Lower leg skin (tissue), 3 donors: ENCODE data around the gene PPFIBP2.

Source experiments
- POLR2A ChIP-seq, 2 donors: fragments of 450-650 bp; IDR thresholded peaks; one replicate each; pipeline ENCODE4 v1.6.1; 2016 to 2017; ENCODE audit warnings: antibody characterized with exemption in 2 of 2, mild to moderate bottlenecking in 1 of 2, moderate library complexity in 1 of 2
- TF ChIP-seq, protein P1 (sequence below), 3 donors: fragments of 450-650 bp; IDR thresholded peaks; one replicate each; pipeline ENCODE4 v1.5.1; 2016; ENCODE audit warnings: antibody characterized with exemption in 3 of 3, mild to moderate bottlenecking in 3 of 3, moderate library complexity in 2 of 3

DNA sequence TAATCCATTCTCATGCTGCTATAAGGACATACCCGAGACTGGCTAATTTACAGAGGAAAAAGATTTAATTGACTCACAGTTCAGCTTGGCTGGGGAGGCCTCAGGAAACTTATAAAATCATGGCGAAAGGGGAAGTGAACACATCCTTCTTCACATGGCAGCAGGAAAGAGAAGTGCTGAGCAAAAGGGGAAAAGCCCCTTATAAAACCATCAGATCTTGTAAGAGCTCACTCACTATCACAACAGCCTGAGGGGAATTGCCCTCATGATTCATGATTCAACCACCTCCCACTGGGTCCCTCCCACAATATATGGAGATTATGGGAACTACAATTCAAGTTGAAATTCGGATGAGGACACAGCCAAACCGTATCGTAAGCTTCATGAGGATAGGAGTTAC lies 163.3 kb downstream of the PPFIBP2 start:
- TF ChIP-seq POLR2A (IDR thresholded peaks at IDR 0.05) = no peak
- TF ChIP-seq, protein P1, sequence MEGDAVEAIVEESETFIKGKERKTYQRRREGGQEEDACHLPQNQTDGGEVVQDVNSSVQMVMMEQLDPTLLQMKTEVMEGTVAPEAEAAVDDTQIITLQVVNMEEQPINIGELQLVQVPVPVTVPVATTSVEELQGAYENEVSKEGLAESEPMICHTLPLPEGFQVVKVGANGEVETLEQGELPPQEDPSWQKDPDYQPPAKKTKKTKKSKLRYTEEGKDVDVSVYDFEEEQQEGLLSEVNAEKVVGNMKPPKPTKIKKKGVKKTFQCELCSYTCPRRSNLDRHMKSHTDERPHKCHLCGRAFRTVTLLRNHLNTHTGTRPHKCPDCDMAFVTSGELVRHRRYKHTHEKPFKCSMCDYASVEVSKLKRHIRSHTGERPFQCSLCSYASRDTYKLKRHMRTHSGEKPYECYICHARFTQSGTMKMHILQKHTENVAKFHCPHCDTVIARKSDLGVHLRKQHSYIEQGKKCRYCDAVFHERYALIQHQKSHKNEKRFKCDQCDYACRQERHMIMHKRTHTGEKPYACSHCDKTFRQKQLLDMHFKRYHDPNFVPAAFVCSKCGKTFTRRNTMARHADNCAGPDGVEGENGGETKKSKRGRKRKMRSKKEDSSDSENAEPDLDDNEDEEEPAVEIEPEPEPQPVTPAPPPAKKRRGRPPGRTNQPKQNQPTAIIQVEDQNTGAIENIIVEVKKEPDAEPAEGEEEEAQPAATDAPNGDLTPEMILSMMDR (IDR thresholded peaks at IDR 0.05) = no peak
